DND-41 (cell line): Measurements from ENCODE around the gene HLCS.

Source experiments
- ATAC-seq: fragments of 200-7000 bp; cut with Tn5 transposase; 3 replicates; pipeline ENCODE4 v1.9.1; 2021; ENCODE audit warnings: low read depth; ENCODE audit not compliant: insufficient read depth
- DNase-seq: peaks from one replicate; pipeline ENCODE4 v3.0.0-alpha.2; 2020
- H2AFZ ChIP-seq: 2 replicates; pipeline ENCODE4 v1.6.0; 2012; ENCODE audit warnings: low read depth, low read length
- H3K27ac ChIP-seq: 2 replicates; pipeline ENCODE4 v1.5.1; 2012; ENCODE audit warnings: low read length, inconsistent platforms
- H3K27me3 ChIP-seq: fragments of 200-600 bp; sonication (generic); 2 replicates; pipeline ENCODE4 v1.6.0; 2012; ENCODE audit warnings: low read length, mild to moderate bottlenecking, inconsistent platforms; ENCODE audit not compliant: insufficient read depth, poor library complexity
- H3K36me3 ChIP-seq: 2 replicates; pipeline ENCODE4 v1.5.1; 2012; ENCODE audit warnings: low read length, inconsistent platforms; ENCODE audit not compliant: insufficient read depth
- H3K4me1 ChIP-seq: 2 replicates; pipeline ENCODE4 v1.5.1; 2012; ENCODE audit warnings: mild to moderate bottlenecking, low read length; ENCODE audit not compliant: insufficient read depth
- H3K4me2 ChIP-seq: 2 replicates; pipeline ENCODE4 v1.6.0; 2012; ENCODE audit warnings: mild to moderate bottlenecking, moderate library complexity, low read length, inconsistent platforms; ENCODE audit not compliant: insufficient read depth
- H3K4me3 ChIP-seq, 2 experiments: fragments of 200-600 bp in 1 of 2; shearing (Covaris generic) in 1 of 2; 2 replicates each; pipeline ENCODE4 v1.5.1; 2012 to 2016; ENCODE audit warnings: inconsistent platforms in 2 of 2, low read length in 2 of 2, mild to moderate bottlenecking in 2 of 2, low read depth in 1 of 2, moderate library complexity in 1 of 2
- H3K79me2 ChIP-seq: 2 replicates; pipeline ENCODE4 v1.6.0; 2012; ENCODE audit warnings: low read length, inconsistent platforms; ENCODE audit not compliant: insufficient read depth
- H3K9ac ChIP-seq: 2 replicates; pipeline ENCODE4 v1.6.0; 2012; ENCODE audit warnings: low read depth, mild to moderate bottlenecking, inconsistent platforms, low read length, moderate library complexity
- H3K9me3 ChIP-seq: 2 replicates; pipeline ENCODE4 v1.5.1; 2012; ENCODE audit warnings: low read length, moderate library complexity, mild to moderate bottlenecking, inconsistent platforms; ENCODE audit not compliant: insufficient read depth, severe bottlenecking
- H4K20me1 ChIP-seq: 2 replicates; pipeline ENCODE4 v1.6.0; 2012; ENCODE audit warnings: low read length; ENCODE audit not compliant: insufficient read depth
- CTCF ChIP-seq: IDR thresholded peaks from 2 replicates; pipeline ENCODE4 v1.5.1; 2012; ENCODE audit warnings: borderline replicate concordance, low read length, moderate library complexity, mild to moderate bottlenecking; ENCODE audit not compliant: poor library complexity, severe bottlenecking; ENCODE audit errors: extremely low read depth
- EZH2 ChIP-seq: IDR thresholded peaks from 3 replicates; pipeline ENCODE4 v1.6.1; 2012; ENCODE audit warnings: borderline replicate concordance, low read depth, mild to moderate bottlenecking, moderate library complexity, low read length, inconsistent platforms; ENCODE audit not compliant: severe bottlenecking

HLCS gene

GRCh38 chr21:36754241-36754898, 212.1 kb downstream of the HLCS start:
- H3K4me2 ChIP-seq: no peak overlapping the region
- no peak for DNase-seq
- H3K27ac ChIP-seq: no peak overlapping the region
- no peaks in the 10 kb centered on the region for H3K4me1 ChIP-seq
- TF ChIP-seq CTCF (no peak), EZH2 (no peak)
- no peak for ATAC-seq
- H3K9ac ChIP-seq: no peak overlapping the region
- H2AFZ ChIP-seq: no peak overlapping the region
- H3K4me3 ChIP-seq: no peak overlapping the region
- H3K36me3 ChIP-seq: peaks cover 7% of the 10 kb centered on the region; the same call in 1 of the 2 replicates
- no peaks in the 10 kb centered on the region for H4K20me1 ChIP-seq
- no peaks in the 10 kb centered on the region for H3K27me3 ChIP-seq
- no peaks in the 10 kb centered on the region for H3K79me2 ChIP-seq
- no peaks in the 10 kb centered on the region for H3K9me3 ChIP-seq

- Histone ChIP-seq H3K36me3 (peaks cover 7% of the 10 kb centered on the region; the same call in 1 of the 2 replicates), H3K4me2 (no peak overlapping the region), H3K9me3 (no peaks in the 10 kb centered on the region), H3K27ac (no peak overlapping the region), H3K4me3 (no peak overlapping the region), H3K79me2 (no peaks in the 10 kb centered on the region), H4K20me1 (no peaks in the 10 kb centered on the region), H3K27me3 (no peaks in the 10 kb centered on the region), H3K9ac (no peak overlapping the region), H2AFZ (no peak overlapping the region), H3K4me1 (no peaks in the 10 kb centered on the region)
- no peak for DNase-seq
- no peak for TF ChIP-seq CTCF
- TF ChIP-seq EZH2: no peak
- ATAC-seq: no peak
These were observed 212.9 kb downstream of the HLCS start for GRCh38 chr21:36753556-36753955.

GRCh38 chr21:36751383-36751782, 215.1 kb downstream of the HLCS start:
- ATAC-seq (no peak), DNase-seq (no peak)
- Histone ChIP-seq H3K9me3 (no peaks in the 10 kb centered on the region), H3K4me1 (no peaks in the 10 kb centered on the region), H3K4me3 (no peak overlapping the region), H3K4me2 (no peak overlapping the region), H3K36me3 (peaks cover 4% of the 10 kb centered on the region; the same call in 1 of the 2 replicates), H4K20me1 (no peaks in the 10 kb centered on the region), H3K27me3 (no peaks in the 10 kb centered on the region), H3K9ac (no peak overlapping the region), H3K79me2 (no peaks in the 10 kb centered on the region), H3K27ac (no peak overlapping the region), H2AFZ (no peak overlapping the region)
- TF ChIP-seq EZH2 (no peak), CTCF (no peak)
